Testis (tissue), 2 donors: ENCODE results near the gene CA11.

ENCODE experiments used
- POLR2A ChIP-seq: fragments of 450-650 bp; IDR thresholded peaks from one replicate; pipeline ENCODE4 v1.6.1; 2017; ENCODE audit warnings: antibody characterized with exemption, mild to moderate bottlenecking, moderate library complexity
- TF ChIP-seq, protein P1 (sequence below), 3 experiments: fragments of 450-650 bp in 2 of 3; fragments of 200-600 bp in 1 of 3; sonication (generic) in 1 of 3; IDR thresholded peaks; one replicate each; pipeline ENCODE4 v1.5.1; 2016 to 2019; ENCODE audit warnings: antibody characterized with exemption in 3 of 3, mild to moderate bottlenecking in 2 of 3, moderate library complexity in 1 of 3

DNA sequence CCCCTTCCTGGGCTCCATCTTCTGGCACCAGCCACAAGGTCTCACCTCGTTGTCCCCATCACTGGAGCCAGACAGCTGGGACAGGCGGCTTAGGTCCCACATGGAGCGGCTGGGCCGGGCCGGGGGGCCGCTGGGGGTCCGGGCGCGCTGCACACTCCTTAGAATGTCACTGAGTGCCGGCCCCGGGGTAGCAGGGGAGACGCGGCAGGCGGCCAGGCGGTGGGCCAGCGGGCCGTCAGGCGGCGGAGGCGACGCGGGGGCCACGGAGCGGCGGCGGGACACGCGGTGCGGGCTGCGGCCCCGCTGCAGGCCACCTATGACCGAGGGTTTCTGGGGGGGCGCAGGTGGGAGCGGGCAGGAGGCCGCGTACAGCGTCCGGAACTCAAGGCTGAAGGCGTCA is 42.5 kb downstream of the CA11 start:
- TF ChIP-seq POLR2A: no peak
- TF ChIP-seq, protein P1, sequence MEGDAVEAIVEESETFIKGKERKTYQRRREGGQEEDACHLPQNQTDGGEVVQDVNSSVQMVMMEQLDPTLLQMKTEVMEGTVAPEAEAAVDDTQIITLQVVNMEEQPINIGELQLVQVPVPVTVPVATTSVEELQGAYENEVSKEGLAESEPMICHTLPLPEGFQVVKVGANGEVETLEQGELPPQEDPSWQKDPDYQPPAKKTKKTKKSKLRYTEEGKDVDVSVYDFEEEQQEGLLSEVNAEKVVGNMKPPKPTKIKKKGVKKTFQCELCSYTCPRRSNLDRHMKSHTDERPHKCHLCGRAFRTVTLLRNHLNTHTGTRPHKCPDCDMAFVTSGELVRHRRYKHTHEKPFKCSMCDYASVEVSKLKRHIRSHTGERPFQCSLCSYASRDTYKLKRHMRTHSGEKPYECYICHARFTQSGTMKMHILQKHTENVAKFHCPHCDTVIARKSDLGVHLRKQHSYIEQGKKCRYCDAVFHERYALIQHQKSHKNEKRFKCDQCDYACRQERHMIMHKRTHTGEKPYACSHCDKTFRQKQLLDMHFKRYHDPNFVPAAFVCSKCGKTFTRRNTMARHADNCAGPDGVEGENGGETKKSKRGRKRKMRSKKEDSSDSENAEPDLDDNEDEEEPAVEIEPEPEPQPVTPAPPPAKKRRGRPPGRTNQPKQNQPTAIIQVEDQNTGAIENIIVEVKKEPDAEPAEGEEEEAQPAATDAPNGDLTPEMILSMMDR (IDR thresholded peaks at IDR 0.05): no peak
